Measurements from ENCODE around the gene AFF1. TPM values are rescaled to one million over a fixed set of nuclear protein-coding genes. Genes with fewer than 3 reads are reported as not detected.

The AFF1 gene
- total and polyA plus RNA-seq, 2 of the 4 experiments (the other 2 are of a cell fraction): 7.0 to 9.6 TPM

DNA sequence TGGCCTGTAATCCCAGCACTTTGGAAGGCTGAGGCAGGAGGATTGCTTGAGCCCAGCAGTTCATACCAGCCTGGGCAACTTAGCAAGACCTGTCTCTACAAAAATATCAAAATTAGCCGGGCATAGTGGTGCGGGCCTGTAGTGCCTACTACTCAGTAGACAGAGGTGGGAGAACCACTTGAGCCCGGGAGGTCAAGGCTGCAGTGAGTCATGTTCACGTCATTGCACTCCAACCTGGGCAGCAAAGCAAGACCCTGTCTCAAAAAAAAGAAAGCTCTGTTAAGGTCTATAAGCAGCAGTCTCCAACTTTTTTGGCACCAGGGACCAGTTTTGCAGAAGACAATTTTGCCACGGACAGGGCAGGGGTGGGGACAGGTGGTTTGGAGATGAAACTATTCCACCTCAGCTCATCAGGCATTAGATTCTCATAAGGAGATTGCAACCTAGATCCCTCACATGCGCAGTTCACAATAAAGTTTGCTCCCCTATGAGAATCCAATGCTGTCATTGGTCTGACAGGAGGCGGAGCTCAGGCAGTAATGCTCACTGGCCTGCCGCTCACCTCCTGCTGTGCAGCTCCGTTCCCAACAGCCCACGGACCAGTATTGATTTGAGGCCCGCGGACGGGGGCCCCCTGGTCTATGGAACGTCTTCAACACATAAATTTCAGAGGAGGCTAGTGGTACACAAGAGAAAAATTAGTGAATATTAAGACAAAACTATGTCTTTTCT lies 217.7 kb downstream of the AFF1 start:
- Histone ChIP-seq H3K14ac (replicated peaks; ENCODE audit: low read depth, low read length) (no peak overlapping the region), H3K79me1 (ENCODE audit: low read depth in 1 of 2, low read length in 2 of 2) (no peaks in the 10 kb centered on the region), H4K91ac (ENCODE audit: insufficient read depth, low read depth, low read length) (no peak overlapping the region), H3K9me1 (ENCODE audit: insufficient read depth, low read length) (no peaks in the 10 kb centered on the region), H4K8ac (ENCODE audit: low read depth in 2 of 2, low read length in 2 of 2) (no peak overlapping the region), H3K27ac (ENCODE audit: insufficient read depth, low read length) (no peak overlapping the region), H2BK20ac (ENCODE audit: low read depth, low read length) (no peak overlapping the region), H3K4me1 (ENCODE audit: control insufficient read depth, insufficient read depth, low read length) (no peaks in the 10 kb centered on the region), H3K36me3 (ENCODE audit: control insufficient read depth, insufficient read depth, low read length) (no peaks in the 10 kb centered on the region), H3K9me3 (ENCODE audit: control insufficient read depth, insufficient read depth, low read length) (no peaks in the 10 kb centered on the region), H3K9ac (ENCODE audit: low read depth, low read length) (no peak overlapping the region), H4K20me1 (ENCODE audit: insufficient read depth, low read length) (no peaks in the 10 kb centered on the region), H3K56ac (ENCODE audit: extremely low read depth, insufficient read depth, low read length) (no peak overlapping the region), H2BK120ac (ENCODE audit: low read depth, low read length) (no peak overlapping the region), H3K4me3 (ENCODE audit: insufficient read depth, low read depth, low read length) (no peak overlapping the region), H2AK9ac (replicated peaks; ENCODE audit: low read depth, low read length, poor library complexity) (no peak overlapping the region), H3K27me3 (ENCODE audit: control insufficient read depth, insufficient read depth, low read length) (no peaks in the 10 kb centered on the region), H3K18ac (ENCODE audit: low read depth, low read length) (no peak overlapping the region), H2AFZ (replicated peaks; ENCODE audit: low read length, poor library complexity) (no peak overlapping the region), H3K23ac (ENCODE audit: low read depth, low read length) (no peak overlapping the region), H2BK15ac (ENCODE audit: low read depth, low read length) (no peak overlapping the region), H2BK5ac (ENCODE audit: low read depth, low read length, poor library complexity, severe bottlenecking) (no peak overlapping the region), H2AK5ac (ENCODE audit: low read depth, low read length) (no peak overlapping the region), H3K4me2 (ENCODE audit: low read depth, low read length) (no peak overlapping the region), H3K4ac (ENCODE audit: low read depth, low read length) (no peak overlapping the region), H4K5ac (ENCODE audit: low read depth, low read length) (no peak overlapping the region)
- ChIA-PET CTCF (interaction anchor here (0.9 to 1.0 kb wide), 2 partner anchors 68 to 83 kb away, joined by 3 to 4 read pairs; partner anchors contain the start of gene KLHL8), POLR2A (ENCODE audit: unreplicated experiment) (interaction anchor here (0.6 kb wide), 1 partner anchor 63 kb away, joined by 4 read pairs; no protein-coding TSS in a partner anchor)
- DNase-seq: no peak
- intact Hi-C loops (cut with micrococcal nuclease): loop anchor here (5.0 kb wide), 1 partner anchor 65 kb away; no protein-coding TSS in a partner anchor
- TF ChIP-seq, protein P1, sequence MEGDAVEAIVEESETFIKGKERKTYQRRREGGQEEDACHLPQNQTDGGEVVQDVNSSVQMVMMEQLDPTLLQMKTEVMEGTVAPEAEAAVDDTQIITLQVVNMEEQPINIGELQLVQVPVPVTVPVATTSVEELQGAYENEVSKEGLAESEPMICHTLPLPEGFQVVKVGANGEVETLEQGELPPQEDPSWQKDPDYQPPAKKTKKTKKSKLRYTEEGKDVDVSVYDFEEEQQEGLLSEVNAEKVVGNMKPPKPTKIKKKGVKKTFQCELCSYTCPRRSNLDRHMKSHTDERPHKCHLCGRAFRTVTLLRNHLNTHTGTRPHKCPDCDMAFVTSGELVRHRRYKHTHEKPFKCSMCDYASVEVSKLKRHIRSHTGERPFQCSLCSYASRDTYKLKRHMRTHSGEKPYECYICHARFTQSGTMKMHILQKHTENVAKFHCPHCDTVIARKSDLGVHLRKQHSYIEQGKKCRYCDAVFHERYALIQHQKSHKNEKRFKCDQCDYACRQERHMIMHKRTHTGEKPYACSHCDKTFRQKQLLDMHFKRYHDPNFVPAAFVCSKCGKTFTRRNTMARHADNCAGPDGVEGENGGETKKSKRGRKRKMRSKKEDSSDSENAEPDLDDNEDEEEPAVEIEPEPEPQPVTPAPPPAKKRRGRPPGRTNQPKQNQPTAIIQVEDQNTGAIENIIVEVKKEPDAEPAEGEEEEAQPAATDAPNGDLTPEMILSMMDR (conservative IDR thresholded peaks at IDR 0.05; ENCODE audit: low read depth, low read length): no peak
- TF ChIP-seq RAD21 (IDR thresholded peaks at IDR 0.05; ENCODE audit: low read length): no peak
- dilution Hi-C loops (cut with HindIII; ENCODE audit: low sequenced_read_pairs, unreplicated experiment): no loop called here
- ATAC-seq (ENCODE audit: low read depth): no peak
- WGBS, 2 experiments (ENCODE audit: extremely low coverage in 2 of 2, insufficient read length in 1 of 2): 83% methylated on average over 1 of the region's 14 CpGs; no CpG with 5 or more reads in 1 of the 2 experiments
- BruUV-seq (replicated peaks): no TSS peak
- in situ Hi-C loops (cut with MboI; ENCODE audit: low sequenced_read_pairs): no loop called here

Data from IMR-90 (cell line).